ENCODE measurements around the gene PCIF1. TPM values are rescaled to one million over a fixed set of nuclear protein-coding genes. Genes with fewer than 3 reads are reported as not detected.

PCIF1 gene
- total and polyA plus RNA-seq, 2 donors (not counting 3 experiments of a cell fraction or from before 2014, with no cell fraction given) = 26.4 to 27.2 TPM

DNA sequence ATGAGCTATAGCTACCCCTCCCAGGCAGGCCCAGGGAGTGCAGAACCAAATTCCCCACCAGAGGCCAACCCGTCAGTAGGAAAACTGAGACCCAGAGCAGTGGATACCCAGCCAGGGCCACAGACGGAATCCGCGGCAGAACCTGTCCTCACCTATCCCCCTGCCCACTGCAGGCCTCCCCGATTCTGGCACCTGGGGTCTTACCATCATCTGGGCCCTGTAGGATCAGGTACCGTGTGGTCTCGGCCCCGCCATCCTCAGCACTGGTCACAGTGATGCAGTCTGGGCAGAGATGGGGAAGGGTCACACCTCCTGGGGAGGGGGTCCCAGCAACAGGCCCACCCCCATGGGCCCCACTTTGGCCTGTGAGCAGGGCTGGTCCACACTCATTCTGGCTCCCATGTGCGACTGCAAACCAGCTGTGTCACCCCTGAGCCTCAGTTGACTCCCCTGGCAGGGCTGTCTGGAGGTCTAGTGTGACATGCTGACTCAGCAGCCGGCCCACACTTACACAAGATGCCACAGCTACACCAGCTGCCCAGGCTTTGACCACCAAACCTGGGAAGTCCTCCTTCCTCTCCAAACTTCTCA, 33.7 kb downstream of the PCIF1 start:
- no peak overlapping the region for H3K9ac ChIP-seq (replicated peaks; ENCODE audit: extremely low read depth, insufficient read depth, low read length)
- ChIA-PET CTCF (interaction anchor here (0.9 to 8.7 kb wide), 4 partner anchors 8 to 144 kb away, joined by 3 to 80 read pairs (median 19); partner anchors contain the start of genes CTSA and NEURL2), POLR2A (interaction anchor here (1.0 kb wide), 1 partner anchor 56 kb away, joined by 3 read pairs; the partner anchor contains the start of gene PLTP)
- H3K4me1 ChIP-seq (ENCODE audit: control insufficient read depth, extremely low read depth, insufficient read depth, low read length) = peaks cover 14% of the 10 kb centered on the region
- intact Hi-C loops (cut with micrococcal nuclease) (no loop called here), dilution Hi-C loops (cut with MboI; ENCODE audit: extremely low pct_ligation_motif_present, low sequenced_read_pairs) (no loop called here)
- FAIRE-seq = no peak
- H3K4me2 ChIP-seq (ENCODE audit: insufficient read depth, low read length) = no peak overlapping the region
- peaks cover 23% of the 10 kb centered on the region for H3K79me2 ChIP-seq (ENCODE audit: control insufficient read depth, insufficient read depth, low read length)
- H3K27me3 ChIP-seq (ENCODE audit: control insufficient read depth in 2 of 2, insufficient read depth in 2 of 2, low read length in 2 of 2) = no peaks in the 10 kb centered on the region
- peaks cover 8 to 32% of the 10 kb centered on the region in 2 experiments for H3K36me3 ChIP-seq (ENCODE audit: control insufficient read depth in 2 of 2, extremely low read depth in 1 of 2, insufficient read depth in 2 of 2, low read length in 2 of 2)
- H3K9me1 ChIP-seq (replicated peaks; ENCODE audit: control insufficient read depth, extremely low read depth, insufficient read depth, low read length) = no peaks in the 10 kb centered on the region
- no TSS peak for BruUV-seq (replicated peaks)
- H3K27ac ChIP-seq (ENCODE audit: insufficient read depth, low read depth, low read length) = no peak overlapping the region
- no peak for TF ChIP-seq EZH2 (IDR thresholded peaks at IDR 0.05; ENCODE audit: borderline replicate concordance, low read depth, low read length, severe bottlenecking)
- no peak for TF ChIP-seq GATA2 (IDR thresholded peaks at IDR 0.05; ENCODE audit: insufficient read depth, insufficient read length, low read depth, low read length)
- TF ChIP-seq, protein P1, sequence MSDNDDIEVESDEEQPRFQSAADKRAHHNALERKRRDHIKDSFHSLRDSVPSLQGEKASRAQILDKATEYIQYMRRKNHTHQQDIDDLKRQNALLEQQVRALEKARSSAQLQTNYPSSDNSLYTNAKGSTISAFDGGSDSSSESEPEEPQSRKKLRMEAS (IDR thresholded peaks at IDR 0.05; ENCODE audit: insufficient read depth, insufficient read length) = no peak
- no peak for TF ChIP-seq CTCF (IDR thresholded peaks at IDR 0.05; ENCODE audit: extremely low read depth in 1 of 2, insufficient read depth in 1 of 2, low read depth in 1 of 2, low read length in 2 of 2)
- TF ChIP-seq MYC (IDR thresholded peaks at IDR 0.05; ENCODE audit: low read depth, low read length) = no peak
- TF ChIP-seq POLR2A (IDR thresholded peaks at IDR 0.05; ENCODE audit: low read depth, low read length) = no peak
- TF ChIP-seq FOS (IDR thresholded peaks at IDR 0.05; ENCODE audit: borderline replicate concordance, insufficient read depth, low read length) = no peak
- TF ChIP-seq POLR2AphosphoS5 (IDR thresholded peaks at IDR 0.05; ENCODE audit: insufficient read depth, low read depth, low read length) = no peak
- TF ChIP-seq JUN (IDR thresholded peaks at IDR 0.05; ENCODE audit: borderline replicate concordance, insufficient read depth, insufficient read length, low read depth) = no peak
- no peak for DNase-seq (ENCODE audit: low read depth, low spot score)
- H3K4me3 ChIP-seq (replicated peaks in 1 of 3; ENCODE audit: insufficient read depth in 1 of 3, low read depth in 1 of 3, low read length in 3 of 3) = no peak overlapping the region
- no peak overlapping the region for H2AFZ ChIP-seq (ENCODE audit: low read depth, low read length)
- H3K9me3 ChIP-seq (replicated peaks; ENCODE audit: control insufficient read depth, insufficient read depth, low read length) = no peaks in the 10 kb centered on the region
- no peaks in the 10 kb centered on the region for H4K20me1 ChIP-seq (replicated peaks; ENCODE audit: control insufficient read depth, extremely low read depth, insufficient read depth, low read length)
